Measurements from ENCODE around the gene WBP1.
A peak's percentile ranks its signal among the peaks of the same experiment; 100 is the strongest.
"Not testable (repeated sequence)": the region's sequence is repeated elsewhere in the genome, so short reads cannot be mapped to it uniquely, and the experiment has no call there.

WBP1 gene

GRCh38 chr2:74457129-74457548 lies 1.1 kb upstream of the WBP1 start:
- DNase-seq: no peak

- DNase-seq: peak; percentile 66
Measured at GRCh38 chr2:74457549-74458131, 598 bp upstream of the WBP1 start.

GRCh38 chr2:74458938-74459363 lies 713 bp downstream of the WBP1 start:
- no peak for DNase-seq

GRCh38 chr2:74459503-74460118 lies 1.4 kb downstream of the WBP1 start:
- DNase-seq: not testable (repeated sequence)

GRCh38 chr2:74460187-74460586 lies 1.9 kb downstream of the WBP1 start:
- DNase-seq: not testable (repeated sequence)

- DNase-seq: no peak
Measured at GRCh38 chr2:74461187-74462053, 3.2 kb downstream of the WBP1 start.

- DNase-seq: no peak
Measured at GRCh38 chr2:74462054-74462785, 4.0 kb downstream of the WBP1 start.

- DNase-seq: no peak
Measured at GRCh38 chr2:74462786-74463105, 4.5 kb downstream of the WBP1 start.

GRCh38 chr2:74464406-74464805 lies 6.2 kb downstream of the WBP1 start:
- DNase-seq: no peak

GRCh38 chr2:74470742-74471141 lies 12.5 kb downstream of the WBP1 start:
- not testable (repeated sequence) for DNase-seq

GRCh38 chr2:74471332-74472065 lies 13.3 kb downstream of the WBP1 start:
- DNase-seq: no peak

GRCh38 chr2:74472086-74472944 lies 14.1 kb downstream of the WBP1 start, which contains the start of gene MRPL53:
Gene MRPL53 (minus strand): TSS chr2:74472680. CDS start chr2:74472660, 20 bp downstream.
- DNase-seq: peak; percentile 92

- no peak for DNase-seq
Measured at GRCh38 chr2:74472945-74473258, 14.7 kb downstream of the WBP1 start.

GRCh38 chr2:74474481-74474880 lies 16.2 kb downstream of the WBP1 start:
- no peak for DNase-seq

GRCh38 chr2:74474899-74475298 lies 16.7 kb downstream of the WBP1 start:
- no peak for DNase-seq

- no peak for DNase-seq
Measured at GRCh38 chr2:74481431-74481830, 23.2 kb downstream of the WBP1 start.

GRCh38 chr2:74481961-74482800 lies 23.9 kb downstream of the WBP1 start:
- DNase-seq: no peak

GRCh38 chr2:74482801-74483674 lies 24.8 kb downstream of the WBP1 start, which contains the start of the genes CCDC142 and TTC31:
Gene CCDC142 (minus strand): TSS chr2:74482998. CDS start chr2:74482837, 161 bp downstream.
Gene TTC31 (plus strand): TSS chr2:74483081. CDS start chr2:74483096, 15 bp downstream.
- DNase-seq: peak; percentile 91

- DNase-seq: not testable (repeated sequence)
Measured at GRCh38 chr2:74483675-74484164, 25.5 kb downstream of the WBP1 start.

Data from NCI-H774 (cell line).